NCI-H1092 (cell line): ENCODE data around the gene HSF4.
A peak's percentile ranks its signal among the peaks of the same experiment; 100 is the strongest.

Experiments
- DNase-seq: peaks from one replicate; lab custom pipeline; 2025; lab: John Stamatoyannopoulos, UW

Gene HSF4

DNA sequence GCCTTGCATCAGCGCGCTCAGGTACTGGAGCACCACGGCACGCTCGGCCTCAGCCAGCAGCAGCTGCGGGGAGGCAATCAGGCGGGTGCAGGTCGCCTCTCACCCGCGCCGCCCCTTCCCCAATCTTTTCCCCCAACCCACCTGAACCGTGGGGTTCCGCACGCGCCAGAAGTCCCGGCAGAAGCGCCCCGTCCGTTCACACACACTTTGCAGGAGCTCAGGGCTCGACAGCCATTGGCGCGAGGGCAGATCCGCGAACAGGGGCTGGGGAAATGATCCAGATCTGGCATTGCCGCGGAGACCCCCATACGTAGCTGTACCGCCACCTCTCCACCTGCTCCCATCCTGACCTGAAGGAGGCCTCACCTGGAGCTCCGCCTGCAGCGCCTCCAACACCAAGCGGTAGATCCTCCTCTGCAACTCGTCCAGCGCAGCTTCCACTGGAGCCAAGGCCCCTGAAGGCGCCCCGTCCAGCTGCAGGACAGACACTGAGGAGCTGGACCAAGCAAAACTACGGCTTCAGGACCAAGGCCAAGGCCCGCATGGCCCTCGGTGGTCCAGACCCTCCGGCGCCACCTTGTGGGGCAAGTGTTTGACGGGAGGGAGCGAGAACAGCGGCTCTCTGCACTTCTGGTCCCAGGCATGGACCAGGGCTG lies 20.6 kb downstream of the HSF4 start:
- peak; percentile 67 for DNase-seq

DNA sequence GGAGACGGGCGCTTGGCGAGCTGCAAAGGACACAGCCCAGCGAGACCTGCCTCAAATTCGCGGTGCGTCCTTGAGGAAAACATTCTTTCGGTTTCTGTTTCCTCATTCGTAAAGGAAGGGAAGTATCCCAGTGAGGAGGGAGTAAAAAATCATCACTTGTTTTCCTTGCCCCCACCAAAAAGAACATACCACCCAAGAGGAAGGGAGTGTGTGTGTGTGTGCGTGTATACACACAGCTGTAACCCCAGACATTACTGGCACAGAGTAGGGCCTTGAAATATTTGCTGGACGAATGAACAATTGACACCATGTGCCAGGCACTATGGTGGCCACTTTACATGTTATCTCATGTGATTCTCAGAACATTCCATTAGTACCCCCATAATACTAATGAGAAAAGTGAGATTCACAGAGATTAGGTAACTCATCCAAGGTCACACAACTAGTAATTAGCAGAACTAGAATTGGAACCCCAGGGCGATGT lies 21.1 kb downstream of the HSF4 start:
- DNase-seq, result no peak

DNA sequence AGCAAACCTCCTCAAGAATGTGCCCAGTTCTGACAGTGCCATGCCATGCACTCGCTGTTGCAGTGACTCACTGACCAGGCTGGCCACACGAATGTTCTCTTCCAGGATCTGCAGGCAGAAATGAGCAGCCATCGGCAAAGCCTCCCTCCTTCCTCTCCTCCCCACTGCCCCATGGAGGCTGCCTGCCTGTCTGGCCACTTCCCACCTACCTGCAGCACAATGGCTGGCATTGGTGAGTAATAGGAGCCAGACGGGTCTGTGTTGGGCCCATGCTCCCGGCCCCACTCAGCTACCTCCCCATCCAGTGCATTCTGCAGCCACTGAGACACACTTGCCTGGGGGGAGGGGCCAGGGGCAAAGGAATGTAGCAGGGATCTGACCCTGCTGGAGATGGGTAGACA lies 22.0 kb downstream of the HSF4 start:
- no peak for DNase-seq

GRCh38 chr16:67187175-67187890 lies 22.8 kb downstream of the HSF4 start:
- DNase-seq, result no peak

DNA sequence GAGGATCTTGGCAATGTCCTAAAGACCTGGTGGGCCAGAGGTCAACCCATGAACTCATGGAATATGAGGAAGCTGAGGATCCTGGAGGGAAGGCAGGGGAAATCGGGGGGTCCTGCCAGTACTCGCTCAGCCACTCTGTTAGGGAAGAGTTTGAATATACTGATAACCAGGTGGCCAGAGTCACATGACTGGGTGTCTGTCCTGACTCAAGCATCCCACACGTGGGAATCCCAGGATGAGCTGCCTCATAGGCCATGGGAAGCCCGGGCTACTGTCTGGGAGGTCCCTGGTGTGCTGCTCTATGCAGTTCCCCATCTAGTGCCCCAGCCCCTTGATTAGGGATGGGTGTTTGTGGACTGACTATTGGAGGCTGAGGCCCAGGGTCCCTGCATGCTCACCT lies 23.8 kb downstream of the HSF4 start:
- DNase-seq, result no peak

DNA sequence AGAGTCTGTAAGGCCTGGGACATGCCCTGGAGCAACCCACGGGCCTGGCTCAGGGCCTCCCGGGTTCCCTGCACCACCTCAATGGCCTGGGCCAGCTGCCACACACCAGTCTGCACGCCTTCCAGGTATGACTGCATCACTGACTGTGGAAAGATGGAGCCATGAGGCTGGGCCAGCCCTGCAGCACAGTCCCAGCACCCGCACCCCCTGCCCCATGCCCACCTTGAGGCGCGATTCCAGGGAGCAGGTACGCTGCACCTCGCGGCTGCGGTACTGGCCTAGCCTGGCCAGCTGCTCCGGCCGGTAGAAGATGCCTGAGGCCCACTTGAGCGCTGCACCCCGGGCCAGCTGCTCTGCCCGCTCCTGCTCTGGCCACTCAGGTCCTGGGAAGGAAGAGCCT lies 24.3 kb downstream of the HSF4 start:
- no peak for DNase-seq

- DNase-seq, result no peak
These were observed 25.5 kb downstream of the HSF4 start, which contains the start of gene EXOC3L1 for GRCh38 chr16:67190041-67190440. EXOC3L1 (minus strand) TSS chr16:67190136; CDS start chr16:67189676, 460 bp downstream.

- no peak for DNase-seq
These were observed 26.2 kb downstream of the HSF4 start for GRCh38 chr16:67190448-67191399.

DNA sequence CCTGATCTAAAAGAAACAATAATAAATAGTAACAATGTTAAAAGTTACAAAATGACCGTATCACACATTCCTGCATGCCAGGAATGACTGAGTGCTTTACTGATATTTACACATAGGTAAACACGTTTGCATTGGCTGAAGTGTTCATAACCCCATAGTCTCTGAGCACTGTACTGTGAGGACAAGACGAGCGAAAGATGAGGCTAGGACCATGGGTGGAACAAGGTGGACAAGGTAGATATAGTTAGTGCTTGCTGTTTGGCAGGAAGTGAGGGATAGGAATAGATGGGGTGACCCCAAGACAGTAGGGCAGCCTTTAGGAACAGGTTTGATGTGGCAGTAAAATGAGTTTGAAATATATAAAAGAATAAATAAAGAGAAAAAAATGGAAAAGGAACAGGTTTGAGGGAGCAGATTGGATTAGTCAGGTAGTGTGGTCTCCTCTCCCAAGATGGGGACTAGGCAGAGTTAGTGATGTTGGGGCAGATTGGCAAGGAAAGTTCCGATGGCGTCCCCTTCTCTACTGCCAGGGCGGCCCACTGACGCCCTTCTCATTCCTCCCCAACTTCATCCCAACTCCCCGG lies 27.0 kb downstream of the HSF4 start:
- no peak for DNase-seq

DNA sequence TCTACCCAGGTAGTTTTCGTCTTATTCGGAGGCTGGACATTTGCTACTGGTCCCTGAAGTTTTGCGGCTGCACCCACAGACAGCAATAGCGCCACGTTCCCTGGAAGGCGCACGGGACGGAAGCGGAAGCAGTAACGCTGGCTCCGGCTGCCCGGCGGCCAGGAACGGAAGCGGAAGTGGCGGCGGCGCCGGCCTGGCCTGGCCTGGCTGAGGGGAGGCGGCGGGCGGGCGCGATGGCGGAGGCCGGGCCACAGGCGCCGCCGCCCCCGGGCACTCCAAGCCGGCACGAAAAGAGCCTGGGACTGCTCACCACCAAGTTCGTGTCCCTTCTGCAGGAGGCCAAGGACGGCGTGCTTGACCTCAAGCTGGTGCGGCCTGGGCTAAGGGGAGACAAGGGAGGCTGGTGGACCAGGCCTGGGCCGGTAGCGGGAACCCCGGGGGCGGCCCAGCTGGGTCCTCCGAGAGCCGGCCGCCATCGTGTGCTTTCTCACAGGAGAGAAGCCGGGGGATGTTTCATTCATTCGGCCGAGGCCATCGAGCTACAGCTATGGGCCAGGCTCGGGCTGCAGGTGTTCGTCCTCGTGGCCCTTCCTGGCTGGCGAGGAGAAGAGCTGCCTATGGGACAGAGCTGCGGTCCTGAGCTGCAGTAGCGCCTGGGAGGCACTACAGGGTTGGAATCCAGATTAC lies 27.6 kb downstream of the HSF4 start, which contains the start of gene E2F4:
Gene E2F4, plus strand, starts transcription at position 161 of the 687 bp plus-strand sequence. Its CDS starts 73 bp downstream, at position 234.
- DNase-seq, result peak; percentile 84

- DNase-seq, result no peak
These were observed 28.3 kb downstream of the HSF4 start for GRCh38 chr16:67192781-67193361.

GRCh38 chr16:67193536-67193935 lies 29.0 kb downstream of the HSF4 start:
- DNase-seq, result no peak

DNA sequence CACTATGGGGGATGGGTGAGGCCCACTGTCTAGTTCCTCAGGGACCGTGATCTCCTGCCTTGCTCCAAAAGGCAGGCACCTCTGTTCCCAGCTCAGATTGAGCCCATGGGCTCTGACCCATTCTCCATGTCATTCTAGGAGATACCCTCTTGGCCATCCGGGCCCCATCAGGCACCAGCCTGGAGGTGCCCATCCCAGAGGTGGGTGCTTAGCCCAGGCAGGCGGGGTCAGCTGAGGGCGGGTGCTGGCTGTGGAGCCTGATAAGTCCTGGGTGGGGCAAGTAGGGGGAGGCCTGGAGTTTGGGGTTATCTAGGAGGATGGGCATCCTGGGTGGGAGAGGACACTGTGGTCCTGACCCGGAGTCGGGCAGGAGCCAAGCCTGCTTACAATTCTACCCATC lies 29.7 kb downstream of the HSF4 start:
- no peak for DNase-seq

GRCh38 chr16:67195676-67196075 lies 31.1 kb downstream of the HSF4 start:
- DNase-seq, result no peak

- DNase-seq, result no peak
These were observed 32.3 kb downstream of the HSF4 start for GRCh38 chr16:67196881-67197280.

- DNase-seq, result no peak
These were observed 33.2 kb downstream of the HSF4 start for GRCh38 chr16:67197704-67198103.

- DNase-seq, result no peak
These were observed 33.7 kb downstream of the HSF4 start for GRCh38 chr16:67198238-67198734.

GRCh38 chr16:67199011-67199807 lies 34.7 kb downstream of the HSF4 start, which contains the start of gene ELMO3:
ELMO3 (plus strand) TSS chr16:67199131; CDS start chr16:67199327, 196 bp downstream.
- no peak for DNase-seq

GRCh38 chr16:67199808-67200198 lies 35.3 kb downstream of the HSF4 start:
- no peak for DNase-seq

GRCh38 chr16:67200491-67200890 lies 35.9 kb downstream of the HSF4 start:
- DNase-seq, result no peak
